ENCODE measurements around the gene NBPF1.
"Not testable (repeated sequence)": the region's sequence is repeated elsewhere in the genome, so short reads cannot be mapped to it uniquely, and the experiment has no call there.

NBPF1 gene

DNA sequence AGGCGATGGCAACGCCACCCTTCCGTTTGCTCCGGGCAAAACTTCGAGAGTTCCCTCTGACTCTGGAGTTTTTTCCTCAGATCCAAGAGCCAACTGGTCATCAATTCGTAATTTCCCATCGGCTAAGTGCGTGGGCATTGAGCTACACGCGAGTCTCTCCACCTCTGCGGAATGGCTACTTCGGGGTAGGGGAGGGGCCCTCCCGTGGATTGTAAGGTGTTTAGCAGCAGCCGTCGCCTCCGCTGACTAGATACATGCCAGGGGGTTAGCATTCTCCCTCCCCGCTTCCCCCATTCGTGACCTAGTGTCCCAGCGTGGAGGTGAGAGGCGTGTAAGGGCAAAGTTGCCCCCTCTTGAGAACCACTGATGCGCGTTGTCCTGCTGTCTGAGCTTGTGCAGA lies 77.5 kb downstream of the NBPF1 start:
- H3K27ac ChIP-seq (ENCODE audit: insufficient read depth in 1 of 2, low read depth in 1 of 2, low read length in 2 of 2, poor library complexity in 1 of 2, severe bottlenecking in 2 of 2); DNase-seq; CTCF ChIA-PET; H3K4me1 ChIP-seq (ENCODE audit: control extremely low read depth in 1 of 4, control insufficient read depth in 4 of 4, insufficient read depth in 4 of 4, low read length in 3 of 4); H3K36me3 ChIP-seq (ENCODE audit: control insufficient read depth in 4 of 4, insufficient read depth in 4 of 4, low read length in 3 of 4); H3K27me3 ChIP-seq (replicated peaks in 2 of 5; ENCODE audit: control insufficient read depth in 4 of 5, insufficient read depth in 5 of 5, low read length in 4 of 5); H3K9me3 ChIP-seq (ENCODE audit: control extremely low read depth in 1 of 5, control insufficient read depth in 4 of 5, insufficient read depth in 2 of 5, low read depth in 1 of 5, low read length in 4 of 5); POLR2A ChIA-PET: not testable (repeated sequence)
- 97% methylated on average over 7 of the region's 22 CpGs for WGBS (ENCODE audit: insufficient coverage)
- H3K4me3 ChIP-seq (ENCODE audit: control insufficient read depth in 1 of 7, extremely low read depth in 1 of 7, insufficient read depth in 4 of 7, low read depth in 2 of 7, low read length in 6 of 7), result peak overlapping the region in 1 of 7 experiments; percentile 31

DNA sequence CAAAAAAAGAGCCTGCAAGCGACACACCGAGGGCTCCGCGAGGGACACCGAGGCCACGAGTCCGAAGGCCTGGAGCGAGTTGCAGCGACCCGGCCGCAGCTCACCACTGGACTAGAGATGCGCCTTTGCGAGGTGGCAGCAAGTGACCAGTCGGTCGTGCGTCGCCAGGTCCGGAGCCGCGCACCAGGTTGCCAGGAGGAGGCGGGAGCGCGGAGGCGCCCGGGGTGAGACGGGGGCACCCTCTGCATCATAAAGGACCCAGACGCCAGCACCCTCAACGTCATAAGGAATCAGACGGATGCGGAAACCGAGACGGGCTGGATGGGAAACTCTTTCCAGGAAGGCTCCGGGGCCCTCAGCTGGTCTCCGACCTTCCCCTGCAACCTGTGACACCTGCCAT lies 77.9 kb downstream of the NBPF1 start:
- H3K9me3 ChIP-seq (ENCODE audit: control extremely low read depth in 1 of 5, control insufficient read depth in 4 of 5, insufficient read depth in 2 of 5, low read depth in 1 of 5, low read length in 4 of 5); POLR2A ChIA-PET; H3K4me1 ChIP-seq (ENCODE audit: control extremely low read depth in 1 of 4, control insufficient read depth in 4 of 4, insufficient read depth in 4 of 4, low read length in 3 of 4); H3K27ac ChIP-seq (ENCODE audit: insufficient read depth in 1 of 2, low read depth in 1 of 2, low read length in 2 of 2, poor library complexity in 1 of 2, severe bottlenecking in 2 of 2); H3K27me3 ChIP-seq (replicated peaks in 2 of 5; ENCODE audit: control insufficient read depth in 4 of 5, insufficient read depth in 5 of 5, low read length in 4 of 5); CTCF ChIA-PET; DNase-seq; H3K36me3 ChIP-seq (ENCODE audit: control insufficient read depth in 4 of 4, insufficient read depth in 4 of 4, low read length in 3 of 4): not testable (repeated sequence)
- WGBS (ENCODE audit: insufficient coverage), result 50% methylated on average over 9 of the region's 34 CpGs
- H3K4me3 ChIP-seq (ENCODE audit: control insufficient read depth in 1 of 7, extremely low read depth in 1 of 7, insufficient read depth in 4 of 7, low read depth in 2 of 7, low read length in 6 of 7), result peak overlapping the region in 3 of 7 experiments; percentile 19 to 42 (median 31)

DNA sequence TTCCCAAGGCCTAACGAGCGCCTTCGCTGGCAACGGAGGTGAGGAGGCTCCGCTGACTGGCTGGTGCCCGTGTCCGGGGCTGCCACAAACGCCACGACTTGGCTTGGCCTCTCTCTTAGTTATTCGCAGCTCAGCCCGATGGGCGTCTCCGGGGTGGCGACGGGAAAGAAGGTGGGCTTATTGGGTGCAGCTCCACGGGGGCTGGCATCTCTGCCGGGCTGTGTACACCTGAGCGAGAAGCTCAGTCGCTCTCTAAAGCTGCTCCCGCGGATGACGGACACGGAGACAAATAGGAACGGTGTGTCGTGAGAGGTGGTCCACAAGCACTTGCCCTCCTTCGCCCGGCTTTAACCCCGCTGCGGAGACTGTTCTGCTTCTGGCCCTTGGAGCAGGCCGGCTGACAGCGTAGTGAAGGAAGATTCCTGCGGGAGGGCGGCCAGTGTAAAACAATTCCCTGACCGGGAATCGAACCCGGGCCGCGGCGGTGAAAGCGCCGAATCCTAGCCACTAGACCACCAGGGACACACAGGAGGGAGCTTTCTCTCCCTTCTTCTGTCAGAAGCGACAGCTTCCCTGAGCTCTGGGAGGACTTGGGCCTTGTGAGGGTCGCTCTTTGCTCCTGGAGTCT lies 78.4 kb downstream of the NBPF1 start:
- H3K4me1 ChIP-seq (ENCODE audit: control extremely low read depth in 1 of 4, control insufficient read depth in 4 of 4, insufficient read depth in 4 of 4, low read length in 3 of 4); H3K9me3 ChIP-seq (ENCODE audit: control extremely low read depth in 1 of 5, control insufficient read depth in 4 of 5, insufficient read depth in 2 of 5, low read depth in 1 of 5, low read length in 4 of 5); H3K36me3 ChIP-seq (ENCODE audit: control insufficient read depth in 4 of 4, insufficient read depth in 4 of 4, low read length in 3 of 4); POLR2A ChIA-PET; H3K27me3 ChIP-seq (replicated peaks in 2 of 5; ENCODE audit: control insufficient read depth in 4 of 5, insufficient read depth in 5 of 5, low read length in 4 of 5); CTCF ChIA-PET; H3K27ac ChIP-seq (ENCODE audit: insufficient read depth in 1 of 2, low read depth in 1 of 2, low read length in 2 of 2, poor library complexity in 1 of 2, severe bottlenecking in 2 of 2): not testable (repeated sequence)
- DNase-seq, result peak; percentile 51 to 87 (median 68)
- H3K4me3 ChIP-seq (ENCODE audit: control insufficient read depth in 1 of 7, extremely low read depth in 1 of 7, insufficient read depth in 4 of 7, low read depth in 2 of 7, low read length in 6 of 7), result peak overlapping the region in 4 of 7 experiments; percentile 19 to 45 (median 34)
- WGBS (ENCODE audit: insufficient coverage), result 3% methylated on average over 20 of the region's 43 CpGs

DNA sequence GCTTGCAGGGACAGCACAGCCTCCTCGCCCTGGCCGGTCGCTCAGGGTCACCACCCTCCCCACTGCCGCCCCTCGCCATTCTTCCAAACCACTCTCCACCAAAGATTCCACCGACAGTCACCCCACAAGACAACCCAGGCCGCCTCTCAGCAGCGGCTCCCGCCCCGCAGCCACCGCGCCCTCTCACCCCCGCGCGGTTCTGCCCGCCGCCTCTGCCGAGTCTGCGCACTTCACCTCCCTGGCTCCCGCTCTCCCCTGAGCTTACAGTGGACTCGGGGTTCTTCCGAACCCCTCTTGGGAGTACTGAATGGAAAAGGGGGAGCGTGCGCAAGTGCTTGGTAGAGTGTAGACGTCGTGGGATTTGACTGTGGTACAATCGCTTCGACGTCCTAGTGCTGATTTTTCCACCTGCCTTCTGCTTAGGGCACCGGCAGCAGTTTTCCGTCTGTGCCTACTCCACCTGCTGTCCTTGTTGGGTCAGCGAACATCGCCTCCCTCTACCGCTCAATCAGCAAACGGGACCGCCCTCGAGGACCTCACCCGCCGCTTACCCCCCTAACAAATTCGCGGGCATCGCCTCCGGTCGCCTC lies 79.0 kb downstream of the NBPF1 start:
- CTCF ChIA-PET; H3K27me3 ChIP-seq (replicated peaks in 2 of 5; ENCODE audit: control insufficient read depth in 4 of 5, insufficient read depth in 5 of 5, low read length in 4 of 5); H3K36me3 ChIP-seq (ENCODE audit: control insufficient read depth in 4 of 4, insufficient read depth in 4 of 4, low read length in 3 of 4); H3K4me1 ChIP-seq (ENCODE audit: control extremely low read depth in 1 of 4, control insufficient read depth in 4 of 4, insufficient read depth in 4 of 4, low read length in 3 of 4); H3K27ac ChIP-seq (ENCODE audit: insufficient read depth in 1 of 2, low read depth in 1 of 2, low read length in 2 of 2, poor library complexity in 1 of 2, severe bottlenecking in 2 of 2); H3K9me3 ChIP-seq (ENCODE audit: control extremely low read depth in 1 of 5, control insufficient read depth in 4 of 5, insufficient read depth in 2 of 5, low read depth in 1 of 5, low read length in 4 of 5); POLR2A ChIA-PET: not testable (repeated sequence)
- peak in 1 of 3 donors; percentile 41 for DNase-seq
- WGBS (ENCODE audit: insufficient coverage), result no CpG with 5 or more reads among the region's 44 CpGs
- peak overlapping the region in 1 of 7 experiments; percentile 19 for H3K4me3 ChIP-seq (ENCODE audit: control insufficient read depth in 1 of 7, extremely low read depth in 1 of 7, insufficient read depth in 4 of 7, low read depth in 2 of 7, low read length in 6 of 7)

DNA sequence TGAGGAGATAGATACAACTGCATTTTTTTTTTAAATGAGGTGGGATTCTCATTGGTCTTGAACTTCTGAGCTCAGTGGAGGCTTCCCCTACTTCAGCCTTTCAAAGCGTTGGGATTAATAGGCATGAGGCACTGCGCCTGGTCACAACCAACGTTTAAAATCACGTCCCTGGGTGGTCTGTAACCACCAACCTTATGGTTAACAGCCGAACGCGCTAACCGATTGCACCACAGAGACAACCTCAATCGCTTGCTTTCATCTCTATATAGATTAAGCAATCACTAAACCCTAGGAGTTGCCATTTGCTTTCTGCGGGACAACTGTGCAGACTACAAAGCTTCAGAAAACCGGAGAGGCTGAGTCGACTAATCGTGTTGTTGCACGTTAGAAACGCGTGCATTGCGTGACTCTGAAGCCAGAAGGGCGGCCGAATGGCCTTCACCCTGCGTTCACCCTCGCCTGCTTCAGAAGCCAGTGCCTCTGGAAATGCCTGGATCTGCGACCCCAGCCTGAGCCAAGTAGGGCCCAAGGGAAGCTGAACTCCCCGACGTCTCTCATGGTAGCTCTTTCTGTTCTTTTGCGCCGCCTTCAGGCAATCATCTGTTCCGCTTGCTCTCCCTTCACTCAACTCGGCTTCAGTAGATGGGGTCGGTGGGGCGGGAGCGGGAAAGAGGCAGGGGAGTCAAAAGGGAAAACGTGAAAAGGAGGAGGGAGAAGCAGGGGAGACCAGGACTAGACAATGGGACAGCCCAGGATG lies 81.0 kb downstream of the NBPF1 start:
- H3K9me3 ChIP-seq (ENCODE audit: control extremely low read depth in 1 of 5, control insufficient read depth in 4 of 5, insufficient read depth in 2 of 5, low read depth in 1 of 5, low read length in 4 of 5); H3K4me3 ChIP-seq (ENCODE audit: control insufficient read depth in 1 of 7, extremely low read depth in 1 of 7, insufficient read depth in 4 of 7, low read depth in 2 of 7, low read length in 6 of 7); POLR2A ChIA-PET; H3K27ac ChIP-seq (ENCODE audit: insufficient read depth in 1 of 2, low read depth in 1 of 2, low read length in 2 of 2, poor library complexity in 1 of 2, severe bottlenecking in 2 of 2); H3K36me3 ChIP-seq (ENCODE audit: control insufficient read depth in 4 of 4, insufficient read depth in 4 of 4, low read length in 3 of 4); DNase-seq; CTCF ChIA-PET; H3K27me3 ChIP-seq (replicated peaks in 2 of 5; ENCODE audit: control insufficient read depth in 4 of 5, insufficient read depth in 5 of 5, low read length in 4 of 5); H3K4me1 ChIP-seq (ENCODE audit: control extremely low read depth in 1 of 4, control insufficient read depth in 4 of 4, insufficient read depth in 4 of 4, low read length in 3 of 4): not testable (repeated sequence)
- 90% methylated on average over 4 of the region's 32 CpGs for WGBS (ENCODE audit: insufficient coverage)

DNA sequence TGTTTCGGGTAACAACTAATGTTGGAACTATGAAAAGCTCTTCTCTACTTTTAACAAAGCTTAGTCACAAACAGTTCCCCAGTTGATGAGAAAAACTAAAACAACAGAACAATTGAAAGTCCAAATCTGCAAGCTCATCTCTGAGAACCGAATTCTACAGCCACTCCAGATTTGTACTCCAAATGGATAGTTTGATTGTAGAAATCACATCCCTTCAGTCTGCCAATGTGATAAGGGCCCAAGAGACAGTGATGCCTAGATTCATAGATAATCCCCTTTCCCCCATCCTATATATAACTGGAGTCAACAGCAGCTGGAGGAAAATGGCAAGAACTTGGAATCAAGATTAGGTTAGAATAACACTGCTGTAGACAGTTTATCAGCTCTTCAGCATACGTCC lies 85.0 kb downstream of the NBPF1 start:
- DNase-seq; H3K9me3 ChIP-seq (ENCODE audit: control extremely low read depth in 1 of 5, control insufficient read depth in 4 of 5, insufficient read depth in 2 of 5, low read depth in 1 of 5, low read length in 4 of 5); H3K27me3 ChIP-seq (replicated peaks in 2 of 5; ENCODE audit: control insufficient read depth in 4 of 5, insufficient read depth in 5 of 5, low read length in 4 of 5); POLR2A ChIA-PET; H3K27ac ChIP-seq (ENCODE audit: insufficient read depth in 1 of 2, low read depth in 1 of 2, low read length in 2 of 2, poor library complexity in 1 of 2, severe bottlenecking in 2 of 2); H3K36me3 ChIP-seq (ENCODE audit: control insufficient read depth in 4 of 4, insufficient read depth in 4 of 4, low read length in 3 of 4); H3K4me3 ChIP-seq (ENCODE audit: control insufficient read depth in 1 of 7, extremely low read depth in 1 of 7, insufficient read depth in 4 of 7, low read depth in 2 of 7, low read length in 6 of 7); H3K4me1 ChIP-seq (ENCODE audit: control extremely low read depth in 1 of 4, control insufficient read depth in 4 of 4, insufficient read depth in 4 of 4, low read length in 3 of 4); CTCF ChIA-PET: not testable (repeated sequence)
- WGBS (ENCODE audit: insufficient coverage), result 93% methylated on average over 2 of the region's 3 CpGs

DNA sequence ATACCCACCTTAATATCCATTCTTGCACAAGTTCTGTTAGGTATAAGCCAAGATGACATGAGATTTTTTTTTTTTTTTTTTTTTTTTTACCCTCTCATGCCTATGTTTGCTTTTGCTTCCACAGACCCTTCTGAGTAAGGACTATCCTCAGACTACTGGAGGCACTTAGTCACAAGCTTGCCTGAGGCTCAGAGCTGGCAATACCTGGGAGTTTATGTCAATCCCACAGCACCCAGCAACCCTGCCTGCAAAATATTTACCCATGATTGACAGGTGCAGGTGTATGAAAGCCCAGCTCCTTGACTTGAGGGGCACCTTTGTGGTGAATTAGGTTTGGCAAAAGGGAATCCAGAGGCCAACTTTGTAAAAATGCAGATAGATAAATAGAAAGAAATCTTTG lies 87.6 kb downstream of the NBPF1 start:
- H3K27ac ChIP-seq (ENCODE audit: insufficient read depth in 1 of 2, low read depth in 1 of 2, low read length in 2 of 2, poor library complexity in 1 of 2, severe bottlenecking in 2 of 2); H3K4me1 ChIP-seq (ENCODE audit: control extremely low read depth in 1 of 4, control insufficient read depth in 4 of 4, insufficient read depth in 4 of 4, low read length in 3 of 4); H3K36me3 ChIP-seq (ENCODE audit: control insufficient read depth in 4 of 4, insufficient read depth in 4 of 4, low read length in 3 of 4); CTCF ChIA-PET; POLR2A ChIA-PET; H3K9me3 ChIP-seq (ENCODE audit: control extremely low read depth in 1 of 5, control insufficient read depth in 4 of 5, insufficient read depth in 2 of 5, low read depth in 1 of 5, low read length in 4 of 5); DNase-seq; H3K4me3 ChIP-seq (ENCODE audit: control insufficient read depth in 1 of 7, extremely low read depth in 1 of 7, insufficient read depth in 4 of 7, low read depth in 2 of 7, low read length in 6 of 7): not testable (repeated sequence)
- peaks cover 0 to 16% (median 3%) of the 10 kb centered on the region in 5 experiments for H3K27me3 ChIP-seq (replicated peaks in 2 of 5; ENCODE audit: control insufficient read depth in 4 of 5, insufficient read depth in 5 of 5, low read length in 4 of 5)
